ENCODE results near the gene VPS37C.
"Not testable (repeated sequence)": the region's sequence is repeated elsewhere in the genome, so short reads cannot be mapped to it uniquely, and the experiment has no call there.

VPS37C gene

DNA sequence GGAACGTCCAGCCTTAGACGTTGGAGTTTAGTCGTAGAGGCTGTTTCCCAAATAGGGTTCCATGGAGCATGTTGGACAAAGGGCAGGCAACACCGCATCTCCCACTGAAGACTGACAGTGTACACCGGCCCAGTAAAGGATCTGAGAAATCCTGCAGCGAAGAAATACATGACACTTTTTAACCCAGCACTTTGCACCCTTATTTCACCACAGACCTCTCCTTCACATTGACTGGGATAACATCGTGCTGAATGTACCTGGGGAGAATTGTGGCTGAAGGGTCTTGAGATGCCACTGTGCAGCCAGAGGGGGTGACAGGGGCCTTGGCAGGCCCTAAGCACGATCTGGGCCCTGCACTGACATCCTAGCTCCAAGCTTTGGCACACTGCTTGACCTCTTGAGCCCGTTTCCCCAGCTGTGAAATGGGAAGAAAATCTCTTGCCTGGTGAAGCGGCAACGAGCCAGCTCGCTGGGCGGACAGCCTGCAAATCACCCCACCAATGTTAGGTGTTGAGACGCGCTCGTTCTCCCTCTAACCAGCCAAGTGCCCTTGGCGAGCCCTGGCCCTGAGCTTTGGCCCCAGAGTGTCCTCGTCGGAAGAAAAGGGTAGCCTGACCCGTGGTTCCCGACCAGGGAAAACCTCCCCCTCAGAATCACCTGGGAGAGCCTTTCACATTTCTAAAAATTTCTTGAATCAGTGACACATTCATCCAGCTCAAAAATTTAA lies 45.6 kb downstream of the VPS37C start:
- no peak for DNase-seq

DNA sequence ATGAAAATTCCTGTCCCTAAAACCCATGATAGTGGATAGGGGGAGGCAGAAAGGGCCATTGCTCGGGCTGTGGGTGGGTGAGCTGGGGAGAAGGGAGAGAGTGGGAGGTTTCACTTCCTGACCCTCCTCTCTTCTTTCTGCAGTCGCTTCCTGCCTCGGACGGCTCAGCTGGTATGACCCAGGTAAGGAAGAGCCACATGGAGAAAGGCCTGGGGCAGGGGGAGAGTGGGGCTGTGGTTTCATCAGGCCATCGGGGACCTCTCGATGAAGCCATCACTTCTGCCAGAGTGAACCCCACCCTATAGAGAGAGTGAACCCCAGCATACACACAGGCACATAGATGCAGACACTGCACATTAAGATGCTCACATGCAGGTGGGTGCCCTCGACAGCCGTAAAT lies 46.3 kb downstream of the VPS37C start:
- no peak for DNase-seq

DNA sequence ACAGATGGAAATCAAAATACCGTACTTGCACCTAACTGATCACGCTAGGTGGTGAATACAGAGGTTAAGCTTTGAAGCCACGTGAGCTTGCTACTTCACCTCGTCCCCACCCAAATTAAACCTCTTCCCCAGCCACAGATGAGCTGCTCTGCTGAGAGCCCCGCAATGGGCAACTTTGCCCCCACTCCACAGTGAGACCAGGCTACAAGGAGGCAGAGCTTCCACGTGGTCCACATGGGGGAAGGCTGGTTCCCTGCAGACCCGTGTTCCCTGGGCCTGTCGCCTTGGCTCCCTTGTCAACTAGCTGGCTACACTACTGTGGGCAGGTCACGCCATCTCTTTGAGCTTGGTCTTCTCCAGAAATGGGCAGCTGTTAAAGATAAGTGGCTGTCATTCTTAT lies 48.0 kb downstream of the VPS37C start:
- no peak for DNase-seq

DNA sequence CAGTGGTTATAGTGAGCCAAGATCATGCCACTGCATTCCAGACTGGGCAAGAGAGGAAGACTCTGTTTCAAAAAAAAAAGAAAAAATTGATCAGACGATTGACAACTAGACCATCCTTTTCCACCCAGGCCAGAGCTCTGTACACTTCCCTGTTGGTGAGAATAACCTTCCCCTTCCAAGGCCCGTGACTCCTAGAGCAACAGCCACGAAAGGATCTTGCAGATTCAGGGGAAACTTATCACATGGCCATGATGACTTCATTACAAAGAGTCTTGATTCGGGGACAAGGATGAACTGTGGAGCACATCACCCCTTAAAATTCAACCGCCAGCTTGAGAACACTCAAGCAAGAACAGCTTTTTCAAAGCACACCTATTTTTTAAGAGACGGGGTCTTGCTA lies 48.7 kb downstream of the VPS37C start:
- no peak for DNase-seq

DNA sequence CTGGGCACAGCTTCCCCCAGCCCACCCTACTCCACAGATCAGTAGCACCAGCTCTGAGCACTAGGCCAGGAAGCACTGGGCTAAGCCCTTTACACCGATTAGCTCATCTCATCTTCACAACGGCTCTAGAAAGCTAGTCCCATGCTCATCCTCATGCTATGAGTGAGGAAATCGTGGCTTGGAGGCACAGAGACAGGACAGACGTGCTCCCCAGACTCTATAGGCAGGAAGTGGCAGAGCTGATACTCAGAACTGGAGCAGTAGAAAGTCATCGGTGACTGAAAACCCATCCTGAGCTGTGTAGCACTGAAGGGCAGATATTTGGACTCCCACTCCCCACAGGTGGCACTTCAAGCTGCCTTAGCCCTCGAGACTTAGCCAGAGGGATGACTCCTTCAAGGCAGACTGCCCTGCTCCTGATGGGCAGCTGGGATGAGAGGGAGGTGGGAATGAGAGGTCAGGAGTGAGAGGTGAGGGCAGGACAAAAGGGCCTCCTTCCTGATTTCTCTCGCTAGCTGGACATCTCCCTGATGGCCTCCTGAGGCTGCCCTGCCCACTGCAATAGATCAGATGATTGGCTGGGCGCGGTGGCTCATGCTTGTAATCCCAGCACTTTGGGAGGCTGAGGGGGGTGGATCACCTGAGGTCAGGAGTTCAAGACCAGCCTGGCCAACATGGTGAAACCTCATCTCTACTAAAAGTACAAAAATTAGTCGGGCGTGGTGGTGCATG lies 49.3 kb downstream of the VPS37C start:
- DNase-seq = peak; percentile 36

DNA sequence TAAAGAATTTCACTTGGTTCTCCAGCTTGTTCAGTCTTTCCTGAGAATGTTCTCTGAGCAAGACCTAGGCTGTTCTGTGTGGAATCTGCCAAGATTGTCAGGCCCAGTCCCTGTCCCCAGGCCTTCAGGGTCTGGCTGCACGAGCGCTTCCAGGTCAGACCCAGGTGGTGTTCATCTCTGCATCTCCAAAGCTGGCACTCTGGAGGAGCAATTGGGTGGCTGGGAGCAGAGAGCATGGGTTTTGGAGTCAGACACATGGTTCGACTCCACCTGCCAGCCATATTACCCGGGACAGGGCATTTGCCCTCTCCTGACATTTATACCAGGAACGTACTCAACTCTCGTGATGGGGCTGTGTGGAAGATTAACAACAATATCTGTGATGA lies 50.2 kb downstream of the VPS37C start:
- no peak for DNase-seq

DNA sequence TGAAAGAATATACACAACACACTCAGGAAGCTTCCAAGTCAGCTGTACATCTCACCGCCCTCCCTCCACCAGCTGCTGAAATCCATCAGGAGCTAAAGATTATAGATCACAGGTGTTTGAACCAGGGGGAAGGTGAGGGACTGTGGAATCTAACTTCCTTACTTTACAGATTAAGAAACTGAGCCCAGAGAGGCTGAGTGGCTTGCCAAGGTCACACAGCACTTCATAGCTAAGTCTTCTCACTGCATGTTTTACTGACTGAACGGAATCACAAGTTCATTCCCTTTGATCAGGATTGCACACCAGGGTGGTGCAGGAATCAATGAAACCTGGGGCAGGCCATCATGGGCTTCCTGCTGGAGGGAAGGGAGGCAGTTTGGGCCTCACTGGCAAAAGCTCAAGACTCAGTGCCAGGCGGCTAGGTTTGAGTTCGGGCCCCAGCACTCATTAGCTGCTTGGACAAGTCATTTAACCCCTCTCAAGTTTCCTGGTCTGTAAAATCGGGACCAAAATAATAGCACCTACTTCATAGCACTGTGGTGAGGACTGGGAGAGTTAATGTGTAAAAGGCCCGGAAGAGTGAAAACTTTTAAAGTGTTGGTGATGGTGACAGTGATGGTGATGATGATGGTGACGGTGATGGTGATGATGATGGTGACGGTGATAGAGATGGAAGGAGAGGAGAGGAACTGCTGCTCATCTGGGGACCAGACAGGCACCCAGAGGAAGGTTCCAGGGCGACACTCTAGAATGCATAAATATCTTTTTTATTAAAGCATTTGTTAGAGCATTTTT lies 50.8 kb downstream of the VPS37C start:
- no peak for DNase-seq

DNA sequence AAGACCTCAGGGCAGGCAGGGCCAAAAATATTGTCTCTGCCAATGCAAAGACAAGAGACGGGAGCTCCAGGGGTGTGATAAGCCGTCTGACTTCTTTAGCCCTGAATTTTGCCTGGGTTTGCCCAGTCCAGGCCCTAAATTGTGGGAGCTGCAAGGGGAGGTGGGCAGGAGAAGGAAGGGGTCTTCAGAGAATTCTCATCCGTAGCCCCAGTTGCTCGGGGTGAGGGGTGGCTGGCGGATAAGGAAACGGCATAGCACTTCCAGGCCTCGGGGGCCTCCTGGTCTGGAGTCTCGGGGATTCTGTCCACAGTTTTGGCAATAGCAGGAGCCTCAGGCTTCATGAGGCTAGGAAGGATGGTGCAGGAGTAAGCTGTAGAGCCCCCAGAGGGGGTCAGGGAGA lies 51.6 kb downstream of the VPS37C start:
- no peak for DNase-seq

DNA sequence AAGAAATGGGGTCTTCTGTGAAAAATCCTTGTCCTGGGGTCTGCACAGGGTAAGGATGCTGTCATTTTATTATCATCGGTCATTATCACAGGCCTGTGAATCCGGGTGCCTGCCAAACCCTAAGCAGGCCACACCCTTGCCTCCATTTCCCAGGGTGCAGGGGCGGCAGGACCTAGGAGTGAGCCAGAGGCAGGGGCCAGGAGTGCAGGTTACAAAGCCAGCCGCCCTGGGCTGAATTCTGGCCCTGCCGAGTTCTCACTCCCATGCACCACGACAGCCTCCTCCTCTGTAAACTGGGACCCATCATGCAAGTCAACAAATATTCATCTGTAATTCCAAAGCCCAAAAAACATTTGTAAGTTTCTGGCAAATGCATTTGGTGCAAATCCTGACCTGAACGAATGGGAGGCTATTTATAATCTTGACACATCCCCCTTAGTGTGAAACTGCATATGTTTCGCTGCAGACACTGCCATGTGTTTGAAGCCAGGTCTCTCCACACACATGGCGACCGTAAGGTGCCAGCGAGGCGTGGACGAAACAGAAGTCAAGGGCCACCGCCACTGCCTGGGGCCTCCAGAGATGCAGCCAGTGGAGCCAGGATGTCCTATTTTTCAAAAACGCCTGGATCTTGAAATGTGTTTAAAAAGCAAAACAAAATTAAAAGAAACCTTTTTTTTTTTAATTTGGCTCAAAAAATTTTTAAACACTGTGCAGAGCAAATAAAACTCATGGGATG lies 52.2 kb downstream of the VPS37C start:
- DNase-seq = no peak

DNA sequence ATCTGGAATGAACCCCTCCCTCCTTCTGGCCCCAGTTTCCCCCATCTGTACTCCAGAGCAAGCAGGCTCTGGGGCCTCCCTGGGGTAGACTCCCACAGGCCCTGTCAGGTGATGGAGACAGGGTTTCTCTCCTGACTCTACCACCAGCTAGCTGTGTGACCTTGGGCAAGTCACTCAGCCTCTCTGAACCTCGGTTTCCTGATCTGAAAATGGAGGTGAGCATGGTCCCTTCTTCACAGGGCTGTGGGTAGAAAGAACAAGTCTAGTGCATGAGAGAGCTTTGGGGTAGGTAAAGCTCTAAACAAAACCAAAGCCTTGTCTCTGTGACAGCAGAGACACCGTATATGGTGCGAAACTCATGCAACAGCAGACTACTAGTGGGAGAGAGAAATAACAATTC lies 53.3 kb downstream of the VPS37C start:
- no peak for DNase-seq

DNA sequence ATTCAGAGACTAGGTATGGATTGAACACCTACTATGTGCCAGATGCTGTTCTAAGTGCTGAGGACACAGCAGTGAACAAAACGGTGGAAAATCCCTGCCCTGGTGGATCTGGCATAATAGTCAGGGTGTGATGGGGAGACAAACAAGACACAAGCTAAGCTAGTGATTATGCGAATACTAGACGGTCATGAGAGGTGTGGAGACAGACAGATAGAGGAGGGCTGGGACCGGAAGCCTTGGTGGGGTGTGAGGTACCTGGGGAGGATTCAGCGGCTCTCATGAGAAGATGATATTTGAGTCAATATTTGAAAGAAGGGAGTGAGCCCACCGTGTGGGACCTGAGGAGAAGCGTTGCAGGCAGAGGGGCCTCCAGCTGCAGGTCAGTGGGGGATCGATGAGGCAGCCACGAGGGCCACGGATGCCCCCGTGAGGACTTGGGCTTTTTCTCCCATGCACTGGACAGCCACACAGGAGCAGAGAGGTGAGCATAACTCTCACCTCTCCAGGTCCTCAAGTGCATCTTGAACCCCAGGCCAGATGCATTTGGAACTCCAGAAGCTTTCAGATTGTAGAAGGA lies 54.2 kb downstream of the VPS37C start:
- no peak for DNase-seq

DNA sequence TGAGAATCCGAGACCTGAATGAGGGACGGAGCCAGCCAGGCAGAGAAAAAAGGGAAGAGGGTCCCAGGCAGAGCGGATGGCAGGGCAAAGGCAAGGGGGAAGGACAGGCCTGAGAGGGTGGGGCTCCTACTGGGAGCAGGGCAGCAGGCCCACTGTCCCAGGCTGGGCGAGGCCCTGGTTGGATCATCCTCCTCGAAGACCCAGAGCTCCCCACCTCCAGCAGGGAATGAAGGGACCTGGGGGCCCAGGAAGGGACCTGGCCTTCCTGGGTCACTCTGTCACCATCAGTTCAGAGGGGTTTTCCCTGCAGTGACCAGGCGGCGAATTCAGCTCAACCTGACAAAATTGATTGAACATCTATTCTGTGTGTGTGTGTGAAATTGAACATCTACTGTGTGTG lies 54.9 kb downstream of the VPS37C start:
- DNase-seq = no peak

DNA sequence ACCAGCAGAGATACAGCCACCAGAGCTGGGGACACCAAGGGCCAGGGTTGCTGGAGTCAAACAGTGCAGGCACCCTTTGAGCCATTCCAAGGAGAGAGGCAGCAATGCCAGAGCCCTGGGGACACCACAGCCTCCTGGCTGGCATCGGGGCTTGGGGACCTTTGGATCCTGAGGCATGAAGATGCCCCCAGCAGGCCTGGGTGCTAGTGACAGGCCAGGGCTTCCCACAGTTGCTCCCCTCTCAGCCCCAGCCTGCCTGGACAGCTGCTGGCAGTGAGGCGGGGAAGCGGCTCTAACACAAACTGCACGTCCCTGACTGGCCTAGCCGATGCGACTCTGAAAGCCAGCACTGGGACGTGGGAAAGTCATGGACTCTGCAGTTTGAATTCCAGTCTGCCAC lies 56.3 kb downstream of the VPS37C start:
- DNase-seq = no peak

DNA sequence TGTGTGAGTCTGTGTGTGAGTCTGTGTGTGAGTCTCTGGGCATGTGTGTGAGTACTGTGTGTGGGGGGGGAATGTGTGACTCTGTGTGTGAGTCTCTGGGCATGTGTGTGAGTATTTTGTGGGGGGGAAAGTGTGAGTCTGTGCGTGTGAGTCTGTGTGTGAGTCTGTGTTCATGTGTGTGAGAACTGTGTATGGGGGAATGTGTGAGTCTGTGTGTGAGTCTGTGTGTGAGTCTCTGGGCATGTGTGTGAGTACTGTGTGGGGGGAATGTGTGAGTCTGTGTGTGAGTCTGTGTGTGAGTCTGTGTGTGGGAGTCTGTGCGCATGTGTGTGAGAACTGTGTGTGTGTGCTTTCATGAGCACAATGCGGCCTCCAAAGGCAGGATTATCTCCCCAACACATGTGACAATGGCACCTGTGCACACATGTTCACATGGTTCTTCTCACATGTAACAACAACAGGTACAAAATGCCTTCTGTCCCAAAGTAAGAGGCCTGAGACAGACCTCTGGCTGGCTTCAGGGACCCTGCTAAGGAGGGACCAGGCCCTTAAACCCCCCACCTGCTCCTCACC lies 57.3 kb downstream of the VPS37C start:
- no peak for DNase-seq

DNA sequence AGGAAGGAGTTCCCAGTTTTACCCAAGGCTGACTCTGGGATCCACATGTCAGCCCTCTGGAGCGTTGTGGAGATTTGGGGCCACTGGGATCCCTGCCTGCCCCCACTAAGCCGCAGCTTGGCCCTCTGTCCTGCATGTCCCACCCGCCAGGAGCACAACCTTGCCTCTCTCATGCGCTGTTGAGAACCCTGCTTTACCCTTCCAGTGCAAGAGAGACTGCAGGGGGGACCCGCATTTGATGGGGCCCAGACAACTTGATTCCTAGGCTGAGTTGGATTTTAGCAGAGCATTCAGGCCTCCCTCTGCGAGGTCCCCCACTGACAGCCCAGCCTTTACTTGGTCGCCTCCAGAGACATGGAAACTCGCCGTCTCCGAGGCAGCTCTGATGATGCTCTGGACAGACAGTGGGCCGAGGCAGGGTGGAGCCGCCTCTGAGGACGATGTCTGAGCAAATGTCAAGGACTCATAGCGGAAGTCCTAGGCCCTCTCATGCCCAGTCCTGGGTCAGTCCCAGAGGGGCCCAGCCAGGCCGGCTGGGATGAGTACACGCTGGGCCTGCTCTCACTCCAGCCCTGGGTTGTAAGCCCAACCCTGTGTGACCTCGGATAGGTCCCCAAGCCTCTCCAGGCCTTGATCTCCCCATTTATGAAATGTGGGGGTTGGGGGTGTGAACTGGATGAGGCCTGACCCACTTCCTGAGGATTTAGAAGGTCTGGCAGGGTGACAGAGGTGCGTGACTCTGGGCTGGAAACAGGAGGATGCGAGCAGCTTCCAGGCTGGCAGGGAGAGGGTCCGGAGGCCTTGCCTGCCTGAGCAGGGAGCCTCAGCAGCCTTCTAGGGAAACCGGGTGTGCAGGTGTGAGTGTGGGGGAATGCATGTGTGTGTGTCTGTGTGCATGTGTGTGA lies 58.3 kb downstream of the VPS37C start:
- no peak for DNase-seq

DNA sequence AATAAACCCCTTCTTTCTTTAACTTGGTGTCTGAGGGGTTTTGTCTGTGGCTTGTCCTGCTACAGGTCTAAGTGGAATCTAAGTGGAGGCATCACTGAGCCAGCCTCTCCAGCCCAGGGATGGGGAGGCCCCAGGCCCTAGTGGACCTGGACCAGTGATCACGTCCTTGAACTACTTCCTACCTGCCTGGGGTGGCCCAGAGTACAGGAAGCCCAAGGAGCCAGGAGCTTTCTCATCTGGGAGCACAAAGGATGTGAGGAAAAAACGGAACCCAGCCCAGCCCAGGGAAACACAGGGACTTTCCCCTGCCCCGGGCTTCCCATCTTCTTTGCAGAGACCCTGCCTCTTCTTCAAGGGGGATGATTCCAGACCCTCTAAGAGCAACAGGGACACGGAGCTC lies 62.4 kb downstream of the VPS37C start:
- no peak for DNase-seq

DNA sequence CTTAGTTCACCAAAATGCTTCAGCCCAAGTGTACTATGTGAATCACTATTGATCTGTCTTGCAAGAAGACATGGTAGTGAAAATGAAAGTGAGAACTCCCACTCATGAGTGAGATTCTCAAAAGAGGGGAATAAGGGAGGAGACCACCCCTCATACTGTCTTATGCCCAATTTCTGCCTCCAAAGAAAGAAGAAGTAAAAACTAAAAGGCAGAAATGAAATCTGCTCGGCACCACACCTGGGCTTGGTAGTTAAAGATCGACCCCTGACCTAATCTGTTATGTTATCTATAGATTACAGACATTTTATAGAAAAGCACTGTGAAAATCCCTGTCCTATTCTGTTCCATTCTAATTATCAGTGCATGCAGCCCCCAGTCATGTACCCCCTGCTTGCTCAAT lies 63.0 kb downstream of the VPS37C start:
- not testable (repeated sequence) for DNase-seq

DNA sequence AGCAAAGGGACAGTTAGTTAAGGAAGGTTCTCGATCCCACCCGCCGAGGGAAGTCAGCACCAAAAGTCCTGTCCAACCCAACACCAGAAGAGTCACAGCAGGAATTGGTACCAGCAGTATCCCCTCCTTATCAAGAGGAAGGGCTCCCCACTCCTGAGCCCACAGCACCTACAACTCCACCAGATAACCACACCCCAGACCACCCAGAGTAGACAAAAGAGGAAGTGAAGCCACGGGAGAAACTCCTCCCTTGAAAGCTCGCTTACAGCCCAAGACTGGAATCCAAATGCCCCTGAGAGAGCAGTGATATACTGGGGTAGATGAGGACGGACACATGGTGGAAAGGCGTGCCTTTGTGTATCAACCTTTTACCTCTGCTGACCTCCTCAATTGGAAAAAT lies 66.2 kb downstream of the VPS37C start:
- no peak for DNase-seq

DNA sequence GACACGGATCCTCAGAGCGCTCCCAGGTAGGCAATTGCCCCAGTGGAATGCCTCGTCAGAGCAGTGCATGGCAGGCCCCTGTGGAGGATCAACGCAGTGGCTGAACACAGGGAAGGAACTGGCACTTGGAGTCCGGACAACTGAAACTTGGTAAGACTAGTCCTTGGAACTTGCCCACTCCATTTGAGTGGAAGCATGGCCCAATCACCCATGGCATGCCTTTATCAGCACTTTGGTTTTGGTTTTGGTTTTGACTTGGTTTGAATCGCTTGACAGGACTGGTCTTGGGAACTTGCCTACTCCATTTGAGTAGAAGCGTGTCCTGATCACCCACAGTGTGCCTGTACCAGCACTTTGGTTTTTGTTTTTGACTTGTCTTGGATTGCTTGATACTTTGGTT lies 67.1 kb downstream of the VPS37C start:
- not testable (repeated sequence) for DNase-seq

DNA sequence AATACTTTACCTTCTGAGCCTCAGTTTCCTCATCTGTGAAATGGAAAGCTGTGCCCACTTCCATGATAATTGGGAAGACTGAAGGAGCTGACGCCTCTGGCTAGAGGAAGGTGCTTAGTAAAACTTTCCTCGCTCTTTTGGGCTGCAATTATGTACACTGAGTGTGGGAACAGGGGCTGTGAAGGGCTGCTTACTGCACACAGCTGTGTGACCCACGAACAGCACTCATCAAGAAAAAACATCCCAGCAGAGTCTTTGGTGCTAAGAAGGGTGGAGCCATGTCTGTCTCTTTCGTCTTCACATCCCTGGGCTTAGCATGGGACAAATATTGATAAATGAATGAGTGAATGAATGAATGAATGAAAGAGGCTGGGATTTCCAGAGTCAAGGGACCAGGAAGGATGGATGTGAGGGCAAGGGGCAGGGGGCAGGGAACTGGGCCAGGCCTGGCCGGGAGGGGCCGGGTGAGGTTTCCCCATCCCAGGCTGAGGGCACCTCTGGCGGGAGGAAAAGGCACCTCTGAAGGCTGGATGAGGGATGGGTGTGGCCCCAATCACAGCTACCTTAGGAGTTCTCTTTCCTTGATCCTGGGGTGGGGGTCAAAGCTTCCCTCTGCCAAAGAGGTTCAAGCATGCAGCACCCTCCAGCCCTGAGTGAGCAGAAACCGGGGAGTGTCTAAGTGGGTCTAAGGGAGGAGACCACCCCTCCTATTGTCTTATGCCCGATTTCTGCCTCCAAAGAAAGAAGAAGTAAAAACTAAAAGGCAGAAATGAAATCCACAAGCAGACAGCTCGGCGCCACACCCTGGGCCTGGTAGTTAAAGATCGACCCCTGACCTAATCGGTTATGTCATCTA lies 68.1 kb downstream of the VPS37C start:
- no peak for DNase-seq

Measured in activated gamma-delta T cell treated with Interleukin-2 at 50 U/mL for 16 hours (primary cell).